Measurements from ENCODE around the gene B3GALNT2.

GRCh38 chr1:235409042-235409820 is 95.0 kb downstream of the B3GALNT2 start:
- TF ChIP-seq, protein P1, sequence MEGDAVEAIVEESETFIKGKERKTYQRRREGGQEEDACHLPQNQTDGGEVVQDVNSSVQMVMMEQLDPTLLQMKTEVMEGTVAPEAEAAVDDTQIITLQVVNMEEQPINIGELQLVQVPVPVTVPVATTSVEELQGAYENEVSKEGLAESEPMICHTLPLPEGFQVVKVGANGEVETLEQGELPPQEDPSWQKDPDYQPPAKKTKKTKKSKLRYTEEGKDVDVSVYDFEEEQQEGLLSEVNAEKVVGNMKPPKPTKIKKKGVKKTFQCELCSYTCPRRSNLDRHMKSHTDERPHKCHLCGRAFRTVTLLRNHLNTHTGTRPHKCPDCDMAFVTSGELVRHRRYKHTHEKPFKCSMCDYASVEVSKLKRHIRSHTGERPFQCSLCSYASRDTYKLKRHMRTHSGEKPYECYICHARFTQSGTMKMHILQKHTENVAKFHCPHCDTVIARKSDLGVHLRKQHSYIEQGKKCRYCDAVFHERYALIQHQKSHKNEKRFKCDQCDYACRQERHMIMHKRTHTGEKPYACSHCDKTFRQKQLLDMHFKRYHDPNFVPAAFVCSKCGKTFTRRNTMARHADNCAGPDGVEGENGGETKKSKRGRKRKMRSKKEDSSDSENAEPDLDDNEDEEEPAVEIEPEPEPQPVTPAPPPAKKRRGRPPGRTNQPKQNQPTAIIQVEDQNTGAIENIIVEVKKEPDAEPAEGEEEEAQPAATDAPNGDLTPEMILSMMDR (conservative IDR thresholded peaks at IDR 0.05), result no peak
- TF ChIP-seq ZFX (IDR thresholded peaks at IDR 0.05), result no peak

Measured in C4-2B (cell line).